Measurements from ENCODE around the gene TPST2. TPM values are rescaled to one million over a fixed set of nuclear protein-coding genes. Genes with fewer than 3 reads are reported as not detected.

TPST2 gene
- total RNA-seq, 1 experiment from 2014 or later: 50.1 TPM

DNA sequence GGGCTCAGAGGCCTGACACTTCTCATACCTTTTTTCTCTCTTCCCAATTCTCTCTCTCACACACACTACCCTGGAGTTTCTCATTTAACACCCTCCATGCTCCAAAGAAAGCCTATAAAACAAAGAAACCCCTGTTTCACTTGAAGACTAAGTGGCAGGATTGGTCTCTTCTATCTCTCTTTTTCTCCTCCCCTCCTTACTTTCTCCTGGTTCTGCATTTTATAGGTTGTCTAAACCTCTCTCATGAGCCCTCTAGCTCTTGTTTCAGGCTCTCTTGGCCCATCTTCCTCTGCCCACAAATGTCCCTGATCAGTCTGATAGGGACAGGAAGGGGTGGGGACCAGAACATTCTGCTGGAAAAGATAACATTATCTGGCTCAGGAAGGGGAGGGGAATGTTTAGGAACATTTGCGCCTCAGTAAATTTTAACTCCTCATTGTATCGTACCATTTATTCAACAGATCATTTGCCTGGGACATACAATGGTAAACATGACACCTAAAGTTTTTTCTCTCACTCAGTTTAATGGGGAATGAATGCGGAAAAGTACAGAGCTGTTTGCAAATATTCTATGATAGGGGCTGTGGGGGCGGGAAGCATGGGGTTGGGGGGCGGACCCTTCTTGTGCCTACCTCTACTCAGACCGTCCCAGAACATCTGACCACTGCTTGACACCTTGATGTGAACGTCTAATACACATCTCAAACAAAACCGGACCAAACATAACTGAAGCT, 42.7 kb upstream of the TPST2 start:
- Histone ChIP-seq H2BK120ac (ENCODE audit: low read depth, low read length, poor library complexity, severe bottlenecking) (no peak overlapping the region), H2BK5ac (ENCODE audit: insufficient read length, low read length) (no peak overlapping the region), H3K56ac (ENCODE audit: insufficient read length, low read depth, low read length) (no peak overlapping the region), H3K79me1 (ENCODE audit: insufficient read depth, low read depth, low read length, poor library complexity, severe bottlenecking) (no peaks in the 10 kb centered on the region), H2BK15ac (ENCODE audit: low read depth, low read length) (no peak overlapping the region), H3K14ac (ENCODE audit: insufficient read depth, low read length) (no peak overlapping the region), H3T11ph (ENCODE audit: low read length) (no peak overlapping the region), H3K4me1 (ENCODE audit: insufficient read depth, low read length) (no peaks in the 10 kb centered on the region; the same call in 1 of the 2 replicates), H3K4me2 (ENCODE audit: insufficient read depth, insufficient read length, low read length) (no peak overlapping the region), H4K91ac (ENCODE audit: insufficient read length, low read depth, low read length) (no peak overlapping the region), H3K9ac (ENCODE audit: extremely low read depth, insufficient read length, low read length) (no peak overlapping the region), H2AK5ac (ENCODE audit: insufficient read length, low read length) (no peak overlapping the region), H2BK20ac (ENCODE audit: low read depth, low read length, poor library complexity, severe bottlenecking) (no peak overlapping the region), H3K23me2 (ENCODE audit: insufficient read length, low read depth, low read length, poor library complexity, severe bottlenecking) (no peaks in the 10 kb centered on the region), H3K27ac (ENCODE audit: insufficient read length, low read depth, low read length) (no peak overlapping the region), H2BK12ac (ENCODE audit: insufficient read length, low read depth, low read length) (no peak overlapping the region), H3K9me3 (ENCODE audit: control insufficient read depth, low read depth, low read length) (no peaks in the 10 kb centered on the region), H3K23ac (ENCODE audit: insufficient read length, low read depth, low read length) (no peak overlapping the region), H4K5ac (ENCODE audit: insufficient read length, low read depth, low read length) (no peak overlapping the region), H3K18ac (ENCODE audit: insufficient read length, low read depth, low read length) (no peak overlapping the region), H3K79me2 (ENCODE audit: insufficient read depth, low read length) (no peaks in the 10 kb centered on the region), H2AFZ (ENCODE audit: low read length) (no peak overlapping the region), H4K8ac (replicated peaks; ENCODE audit: insufficient read length, low read depth, low read length) (no peak overlapping the region), H4K20me1 (ENCODE audit: control insufficient read depth, insufficient read depth, insufficient read length) (no peaks in the 10 kb centered on the region), H3K27me3 (ENCODE audit: insufficient read depth, low read length) (no peaks in the 10 kb centered on the region), H3K4ac (ENCODE audit: low read depth, low read length) (no peak overlapping the region)
- H3K4me1 Mint-ChIP-seq: peaks cover 10 to 14% of the 10 kb centered on the region in 2 experiments
- H3K27me3 Mint-ChIP-seq (ENCODE audit: low read depth): peaks cover 2% of the 10 kb centered on the region
- no peaks in the 10 kb centered on the region for H3K9me3 Mint-ChIP-seq
- peak overlapping the region in 1 of 3 experiments; percentile 18; a peak in 1 of 7 replicates for H3K27ac Mint-ChIP-seq
- no peak for DNase-seq
- H3K36me3 Mint-ChIP-seq (ENCODE audit: insufficient read depth in 1 of 3, low read depth in 3 of 3): no peaks in the 10 kb centered on the region; a peak in 1 of 7 replicates
- no CpG with 5 or more reads among the region's 8 CpGs for WGBS (ENCODE audit: extremely low coverage, insufficient read length, low lambda C conversion rate)
- TF ChIP-seq, protein P1, sequence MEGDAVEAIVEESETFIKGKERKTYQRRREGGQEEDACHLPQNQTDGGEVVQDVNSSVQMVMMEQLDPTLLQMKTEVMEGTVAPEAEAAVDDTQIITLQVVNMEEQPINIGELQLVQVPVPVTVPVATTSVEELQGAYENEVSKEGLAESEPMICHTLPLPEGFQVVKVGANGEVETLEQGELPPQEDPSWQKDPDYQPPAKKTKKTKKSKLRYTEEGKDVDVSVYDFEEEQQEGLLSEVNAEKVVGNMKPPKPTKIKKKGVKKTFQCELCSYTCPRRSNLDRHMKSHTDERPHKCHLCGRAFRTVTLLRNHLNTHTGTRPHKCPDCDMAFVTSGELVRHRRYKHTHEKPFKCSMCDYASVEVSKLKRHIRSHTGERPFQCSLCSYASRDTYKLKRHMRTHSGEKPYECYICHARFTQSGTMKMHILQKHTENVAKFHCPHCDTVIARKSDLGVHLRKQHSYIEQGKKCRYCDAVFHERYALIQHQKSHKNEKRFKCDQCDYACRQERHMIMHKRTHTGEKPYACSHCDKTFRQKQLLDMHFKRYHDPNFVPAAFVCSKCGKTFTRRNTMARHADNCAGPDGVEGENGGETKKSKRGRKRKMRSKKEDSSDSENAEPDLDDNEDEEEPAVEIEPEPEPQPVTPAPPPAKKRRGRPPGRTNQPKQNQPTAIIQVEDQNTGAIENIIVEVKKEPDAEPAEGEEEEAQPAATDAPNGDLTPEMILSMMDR (conservative IDR thresholded peaks at IDR 0.05): no peak
- no peak overlapping the region for H3K4me3 Mint-ChIP-seq

Measured in H9 (cell line).